Lung microvascular endothelial cell (primary cell): ENCODE measurements around the gene TSHZ1. TPM values are rescaled to one million over a fixed set of nuclear protein-coding genes. Genes with fewer than 3 reads are reported as not detected.

ENCODE experiments used
- total RNA-seq: library from RNA; depleted of rRNA; stranded (reverse); fragments of >200 nt; gene quantifications from 2 replicates; pipeline ENCODE4 v1.2.1, GENCODE V29; 2014

TSHZ1 gene
- total RNA-seq, 1 donor from 2014 or later: 12.5 TPM

Other genes with a start within 250 kb of the TSHZ1 start
- 5.9 and 10.3 TPM in 2 replicates for gene PTGR3, start 1.7 kb upstream of the TSHZ1 start, total RNA-seq
- gene SMIM21, start 216.9 kb downstream of the TSHZ1 start, total RNA-seq: not detected in 2 replicates